Measurements from ENCODE around the gene GPR137C. TPM values are rescaled to one million over a fixed set of nuclear protein-coding genes. Genes with fewer than 3 reads are reported as not detected.
A peak's percentile ranks its signal among the peaks of the same experiment; 100 is the strongest.

GPR137C gene
- total RNA-seq, 3 donors from 2014 or later: 0.43 to 0.82 (median 0.51) TPM

- no peak for TF ChIP-seq CTCF (IDR thresholded peaks at IDR 0.05)
- H3K4me1 ChIP-seq (ENCODE audit: low read depth): no peaks in the 10 kb centered on the region
- DNase-seq (no peak), ATAC-seq (no peak)
- H3K4me3 ChIP-seq: no peak overlapping the region
- no peaks in the 10 kb centered on the region for H3K36me3 ChIP-seq (ENCODE audit: low read depth)
- H3K9me3 ChIP-seq: no peaks in the 10 kb centered on the region
- intact Hi-C loops (cut with DNase I, micrococcal nuclease): no loop called here
These were observed 66.0 kb downstream of the GPR137C start for GRCh38 chr14:52618602-52619001.

GRCh38 chr14:52619687-52620086 lies 67.1 kb downstream of the GPR137C start:
- ATAC-seq (no peak), DNase-seq (no peak)
- no peaks in the 10 kb centered on the region for H3K4me1 ChIP-seq (ENCODE audit: low read depth)
- TF ChIP-seq CTCF (IDR thresholded peaks at IDR 0.05): no peak
- no peak overlapping the region for H3K4me3 ChIP-seq
- intact Hi-C loops (cut with DNase I, micrococcal nuclease): no loop called here
- no peaks in the 10 kb centered on the region for H3K36me3 ChIP-seq (ENCODE audit: low read depth)
- H3K9me3 ChIP-seq: no peaks in the 10 kb centered on the region

- intact Hi-C loops (cut with DNase I, micrococcal nuclease): no loop called here
These were observed 87.5 kb downstream of the GPR137C start for GRCh38 chr14:52640137-52640536.

GRCh38 chr14:52641745-52642144 lies 89.1 kb downstream of the GPR137C start:
- intact Hi-C loops (cut with DNase I, micrococcal nuclease): no loop called here
- no peak for TF ChIP-seq CTCF (IDR thresholded peaks at IDR 0.05)
- ATAC-seq: no peak
- no peaks in the 10 kb centered on the region for H3K4me1 ChIP-seq (ENCODE audit: low read depth)
- no peaks in the 10 kb centered on the region for H3K9me3 ChIP-seq
- no peak for DNase-seq
- no peak overlapping the region for H3K4me3 ChIP-seq
- no peaks in the 10 kb centered on the region for H3K36me3 ChIP-seq (ENCODE audit: low read depth)

More at GRCh38 chr14:52640137-52640536, 87.5 kb downstream of the GPR137C start:
- DNase-seq (no peak), ATAC-seq (no peak)
- Histone ChIP-seq H3K4me1 (ENCODE audit: low read depth) (no peaks in the 10 kb centered on the region), H3K36me3 (ENCODE audit: low read depth) (no peaks in the 10 kb centered on the region), H3K4me3 (no peak overlapping the region), H3K9me3 (no peaks in the 10 kb centered on the region)
- no peak for TF ChIP-seq CTCF (IDR thresholded peaks at IDR 0.05)

GRCh38 chr14:52649511-52649910 lies 96.9 kb downstream of the GPR137C start:
- H3K9me3 ChIP-seq: no peaks in the 10 kb centered on the region
- intact Hi-C loops (cut with DNase I, micrococcal nuclease): no loop called here
- no peaks in the 10 kb centered on the region for H3K36me3 ChIP-seq (ENCODE audit: low read depth)
- ATAC-seq: no peak
- H3K4me3 ChIP-seq: no peak overlapping the region
- no peaks in the 10 kb centered on the region for H3K4me1 ChIP-seq (ENCODE audit: low read depth)
- TF ChIP-seq CTCF (IDR thresholded peaks at IDR 0.05): no peak
- no peak for DNase-seq

- TF ChIP-seq CTCF (IDR thresholded peaks at IDR 0.05): no peak
- no peaks in the 10 kb centered on the region for H3K9me3 ChIP-seq
- H3K36me3 ChIP-seq (ENCODE audit: low read depth): no peaks in the 10 kb centered on the region
- intact Hi-C loops (cut with DNase I, micrococcal nuclease): no loop called here
- H3K4me3 ChIP-seq: no peak overlapping the region
- no peaks in the 10 kb centered on the region for H3K4me1 ChIP-seq (ENCODE audit: low read depth)
- ATAC-seq: no peak
- peak in 1 of 3 donors; percentile 27 for DNase-seq
These were observed 98.1 kb downstream of the GPR137C start for GRCh38 chr14:52650774-52651173.

Data from mucosa of descending colon (tissue), 3 donors.